Upper lobe of right lung (tissue), 1 donor: ENCODE results near the gene DES. TPM values are rescaled to one million over a fixed set of nuclear protein-coding genes. Genes with fewer than 3 reads are reported as not detected.

Experiments used
- ATAC-seq: fragments of 200-7000 bp; cut with Tn5 transposase; one replicate; pipeline ENCODE4 v1.9.1; 2020; ENCODE audit warnings: mild to moderate bottlenecking, moderate library complexity
- DNase-seq: peaks from one replicate; pipeline ENCODE4 v3.0.0-alpha.2; 2020
- H3K27ac ChIP-seq: fragments of 200-600 bp; one replicate; pipeline ENCODE4 v1.8.0; 2022
- H3K27me3 ChIP-seq: fragments of 200-600 bp; one replicate; pipeline ENCODE4 v1.8.0; 2022; ENCODE audit warnings: mild to moderate bottlenecking
- H3K36me3 ChIP-seq: fragments of 200-600 bp; one replicate; pipeline ENCODE4 v1.8.0; 2022
- H3K4me1 ChIP-seq: fragments of 200-600 bp; one replicate; pipeline ENCODE4 v1.8.0; 2022
- H3K4me3 ChIP-seq: fragments of 200-600 bp; one replicate; pipeline ENCODE4 v1.8.0; 2022; ENCODE audit warnings: mild to moderate bottlenecking
- H3K9me3 ChIP-seq: fragments of 200-600 bp; one replicate; pipeline ENCODE4 v1.8.0; 2022
- CTCF ChIP-seq: fragments of 200-600 bp; IDR thresholded peaks from one replicate; pipeline ENCODE4 v1.8.0; 2022; ENCODE audit warnings: antibody characterized with exemption
- intact Hi-C: fragments of 100-400 bp; cut with DNase I; formaldehyde crosslinking; loops from one replicate; pipeline ENCODE4 v1.11.0; 2022
- total RNA-seq: library from RNA; stranded (reverse); fragmentation: NEBNext Ultra II Directional; extraction: Animal tissue kit (Norgen Biotek cat#: 25700); gene quantifications from one replicate; pipeline ENCODE4 v1.2.1, GENCODE V29; 2021
- donor health status: DM: no; HTN: yes; CAD: no; lungs with severe emphysema.

The DES gene
- total RNA-seq, 1 donor from 2014 or later, result 59.4 TPM

DNA sequence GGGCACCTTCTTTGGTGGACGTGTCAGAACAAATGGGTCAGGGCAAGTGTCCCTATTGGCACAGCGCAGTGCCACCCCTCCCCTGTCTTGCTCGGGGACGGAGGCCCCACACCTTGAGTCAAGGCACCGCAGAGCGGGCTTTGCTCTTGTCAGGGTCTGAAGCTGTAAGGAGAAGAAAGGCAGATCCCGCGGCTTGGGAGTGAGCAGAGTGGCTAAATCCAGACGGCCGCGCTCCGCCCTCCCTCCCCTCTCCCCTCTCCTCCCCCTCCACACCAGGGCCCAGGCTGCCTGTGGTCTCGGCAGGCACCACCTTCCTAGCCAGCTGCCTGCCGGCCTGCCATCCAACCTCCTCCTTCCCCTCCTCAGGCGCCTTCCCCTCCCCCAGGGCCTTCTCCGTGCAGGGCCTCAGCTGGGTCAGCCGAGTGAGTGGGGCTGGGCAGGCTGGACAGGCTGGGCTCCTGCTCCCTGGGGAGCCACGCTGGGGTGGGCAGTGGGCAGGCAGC, 42.3 kb downstream of the DES start:
- DNase-seq, result no peak
- Histone ChIP-seq H3K27me3 (no peaks in the 10 kb centered on the region), H3K4me1 (no peaks in the 10 kb centered on the region), H3K4me3 (no peak overlapping the region), H3K27ac (peak overlapping the region; percentile 7), H3K9me3 (no peaks in the 10 kb centered on the region), H3K36me3 (no peaks in the 10 kb centered on the region)
- intact Hi-C loops, result no loop called here
- ATAC-seq, result no peak
- TF ChIP-seq CTCF, result no peak

- ATAC-seq, result no peak
- DNase-seq, result no peak
- no peaks in the 10 kb centered on the region for H3K27me3 ChIP-seq
- H3K4me3 ChIP-seq, result no peak overlapping the region
- no peak for TF ChIP-seq CTCF
- no peaks in the 10 kb centered on the region for H3K4me1 ChIP-seq
- H3K36me3 ChIP-seq, result no peaks in the 10 kb centered on the region
- no peaks in the 10 kb centered on the region for H3K9me3 ChIP-seq
- intact Hi-C loops, result no loop called here
- no peak overlapping the region for H3K27ac ChIP-seq
These were observed 42.9 kb downstream of the DES start for GRCh38 chr2:219461047-219461514.

DNA sequence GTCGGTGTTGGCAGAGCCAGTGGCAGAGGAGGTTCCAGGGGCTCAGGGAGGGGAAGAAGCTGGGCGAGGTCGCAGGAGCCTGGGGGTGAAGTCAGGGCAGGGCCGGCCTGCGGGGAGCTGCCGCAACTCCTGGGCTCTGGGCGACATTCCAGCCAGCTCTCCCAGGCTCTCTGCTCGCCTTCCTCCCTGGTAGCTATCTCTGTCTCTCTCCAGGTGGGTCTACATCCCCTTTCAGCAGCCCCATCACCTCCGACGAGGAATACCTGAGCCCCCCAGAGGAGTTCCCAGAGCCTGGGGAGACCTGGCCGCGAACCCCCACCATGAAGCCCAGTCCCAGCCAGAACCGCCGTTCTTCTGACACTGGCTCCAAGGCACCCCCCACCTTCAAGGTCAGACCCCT, 43.5 kb downstream of the DES start:
- no peak for TF ChIP-seq CTCF
- no peak for DNase-seq
- Histone ChIP-seq H3K27ac (no peak overlapping the region), H3K36me3 (no peaks in the 10 kb centered on the region), H3K27me3 (no peaks in the 10 kb centered on the region), H3K4me3 (no peak overlapping the region), H3K9me3 (no peaks in the 10 kb centered on the region), H3K4me1 (no peaks in the 10 kb centered on the region)
- intact Hi-C loops, result no loop called here
- ATAC-seq, result no peak

DNA sequence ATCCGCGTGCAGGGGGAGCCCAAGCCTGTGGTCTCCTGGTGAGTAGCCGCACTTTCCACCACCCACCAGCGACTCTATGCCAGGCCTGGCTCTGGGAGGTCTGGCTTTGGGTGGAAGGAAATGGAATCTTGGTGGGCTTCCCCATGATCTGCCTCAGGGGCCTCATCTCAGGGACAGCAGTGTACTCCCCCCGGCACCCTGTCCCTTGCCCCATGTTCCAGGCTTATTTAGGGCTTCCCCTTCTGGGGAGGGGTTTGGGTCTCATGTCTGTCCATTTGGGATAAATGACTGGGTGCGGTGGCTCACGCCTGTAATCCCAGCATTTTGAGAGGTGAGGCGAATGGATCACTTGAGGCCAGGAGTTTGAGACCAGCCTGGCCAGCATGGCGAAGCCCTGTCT, 44.2 kb downstream of the DES start:
- H3K36me3 ChIP-seq, result no peaks in the 10 kb centered on the region

GRCh38 chr2:219464286-219465032, 46.3 kb downstream of the DES start:
- H3K27me3 ChIP-seq, result no peaks in the 10 kb centered on the region
- DNase-seq (no peak), ATAC-seq (no peak)
- H3K27ac ChIP-seq, result no peak overlapping the region
- no peak overlapping the region for H3K4me3 ChIP-seq
- TF ChIP-seq CTCF, result no peak
- H3K4me1 ChIP-seq, result no peaks in the 10 kb centered on the region
- intact Hi-C loops, result no loop called here
- no peaks in the 10 kb centered on the region for H3K36me3 ChIP-seq
- no peaks in the 10 kb centered on the region for H3K9me3 ChIP-seq

More for the DNA sequence above, 44.2 kb downstream of the DES start:
- Histone ChIP-seq H3K27ac (no peak overlapping the region), H3K4me1 (no peaks in the 10 kb centered on the region), H3K9me3 (no peaks in the 10 kb centered on the region), H3K27me3 (no peaks in the 10 kb centered on the region), H3K4me3 (no peak overlapping the region)
- intact Hi-C loops, result no loop called here
- no peak for TF ChIP-seq CTCF
- DNase-seq (no peak), ATAC-seq (no peak)
